Fibroblast of gingiva (primary cell): ENCODE measurements around the gene TAT.
"Not testable (repeated sequence)": the region's sequence is repeated elsewhere in the genome, so short reads cannot be mapped to it uniquely, and the experiment has no call there.

Experiments
- DNase-seq: peaks from one replicate; pipeline ENCODE4 v3.0.0-alpha.2; 2011; ENCODE audit warnings: low read depth

Gene TAT

DNA sequence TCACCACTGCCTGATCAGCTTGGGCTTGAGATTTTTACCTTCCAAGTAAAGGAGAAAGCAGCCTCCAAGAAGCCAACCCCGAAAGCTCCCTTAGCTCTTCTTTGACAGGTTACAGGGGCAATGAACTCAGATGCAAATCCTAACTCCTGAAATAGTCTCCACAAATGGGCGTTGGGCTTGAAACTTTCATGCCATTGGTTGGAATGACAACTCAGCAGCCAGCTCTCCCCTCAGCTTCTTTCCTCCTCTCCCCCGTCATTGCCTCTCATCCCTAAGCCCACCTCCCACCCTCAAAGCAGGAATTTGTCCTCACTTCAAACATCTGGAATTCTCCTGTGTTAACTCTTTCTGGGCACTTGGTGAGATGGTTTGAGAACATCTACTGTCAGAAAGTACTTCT lies at the start of gene TAT:
TSS of gene TAT (minus strand) at position 122 of the 400 bp plus-strand sequence. CDS start 677 bp downstream, outside the sequence.
- DNase-seq = no peak

DNA sequence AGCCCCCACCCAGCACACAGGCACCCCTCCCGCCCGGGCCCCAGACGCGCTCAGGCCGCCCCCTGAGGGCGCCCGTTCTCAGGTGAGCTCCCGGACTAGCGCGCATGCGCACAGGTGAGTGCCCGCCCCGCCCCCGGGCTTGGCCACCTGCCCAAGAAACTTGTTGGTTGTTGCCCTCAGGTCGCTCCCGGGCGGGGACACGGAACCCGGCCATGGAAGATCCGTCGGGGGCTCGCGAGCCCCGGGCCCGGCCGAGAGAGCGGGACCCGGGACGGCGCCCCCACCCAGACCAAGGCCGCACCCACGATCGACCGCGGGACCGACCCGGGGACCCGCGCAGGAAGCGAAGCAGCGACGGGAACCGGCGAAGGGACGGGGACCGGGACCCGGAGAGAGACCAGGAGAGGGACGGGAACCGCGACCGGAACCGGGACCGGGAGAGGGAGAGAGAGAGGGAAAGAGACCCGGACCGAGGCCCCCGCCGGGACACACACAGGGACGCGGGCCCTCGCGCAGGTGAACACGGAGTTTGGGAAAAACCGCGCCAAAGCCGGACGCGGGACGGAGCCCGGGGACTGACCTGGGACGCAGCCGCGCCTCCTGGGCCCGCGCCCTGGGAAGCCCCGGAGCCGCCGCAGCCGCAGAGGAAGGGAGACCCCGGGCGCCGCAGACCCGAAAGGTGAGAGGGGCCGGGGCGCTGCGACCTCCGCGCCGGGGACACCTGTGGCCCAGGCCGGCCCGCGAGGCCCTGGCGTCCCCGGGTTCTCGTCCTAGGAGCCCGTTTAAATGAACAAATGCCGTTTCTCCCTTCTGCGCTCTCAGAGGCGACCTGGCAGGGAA lies 49.3 kb upstream of the TAT start, which contains the start of gene MARVELD3:
TSS of gene MARVELD3 (plus strand) at position 167 of the 840 bp plus-strand sequence. CDS start at position 213, 46 bp downstream.
- DNase-seq = no peak

DNA sequence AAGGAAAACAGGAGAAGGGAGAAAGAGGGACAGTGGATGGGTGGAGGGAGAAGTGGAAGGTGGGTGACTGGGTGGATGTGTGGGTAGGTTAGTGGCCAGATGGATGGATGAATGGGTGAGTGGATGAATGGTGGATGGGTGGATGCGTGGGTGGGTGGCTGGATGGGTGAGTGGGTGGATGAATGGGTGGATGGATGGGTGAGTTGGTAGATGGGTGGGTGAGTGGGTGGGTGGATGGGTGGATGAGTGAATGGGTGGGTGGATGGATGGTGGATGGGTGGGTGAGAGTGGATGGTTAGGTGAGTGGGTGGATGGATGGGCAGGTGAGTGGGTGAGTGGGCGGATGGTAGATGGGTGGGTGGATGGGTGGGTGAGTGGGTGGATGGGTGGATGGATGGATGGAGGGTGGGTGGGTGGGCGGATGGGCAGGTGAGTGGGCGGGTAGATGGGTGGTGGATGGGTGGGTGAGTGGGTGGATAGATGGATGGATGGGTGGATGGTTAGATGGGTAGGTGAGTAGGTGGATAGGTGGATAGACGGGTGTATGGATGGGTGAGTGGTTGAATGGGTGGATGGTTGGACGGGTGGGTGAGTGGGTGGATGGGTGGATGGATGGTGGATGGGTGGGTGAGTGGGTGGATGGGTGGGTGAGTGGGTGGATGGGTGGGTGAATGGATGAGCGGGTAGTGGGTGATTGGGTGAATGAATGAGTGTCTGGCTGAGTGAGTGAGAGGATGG lies 48.4 kb upstream of the TAT start:
- DNase-seq = no peak

DNA sequence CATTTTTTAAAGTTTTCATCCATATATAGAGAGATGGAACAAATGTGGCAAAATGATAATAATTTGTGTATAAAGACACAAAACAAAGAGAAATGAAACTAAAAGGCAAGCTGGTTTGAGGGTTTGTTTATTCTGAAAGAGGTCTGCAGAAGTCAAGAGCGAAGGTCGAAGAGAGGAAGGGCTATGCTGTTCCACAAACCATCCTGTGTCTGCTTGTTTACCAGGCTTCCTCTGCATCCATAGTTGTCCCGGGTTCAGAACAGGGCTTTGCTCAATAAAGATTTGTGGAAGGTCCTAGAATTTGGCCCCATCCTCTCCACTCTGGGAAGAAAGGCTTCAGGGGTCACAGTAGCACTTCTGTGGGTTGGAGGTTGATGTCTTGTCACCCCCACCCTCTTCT lies 46.7 kb upstream of the TAT start:
- DNase-seq = no peak

DNA sequence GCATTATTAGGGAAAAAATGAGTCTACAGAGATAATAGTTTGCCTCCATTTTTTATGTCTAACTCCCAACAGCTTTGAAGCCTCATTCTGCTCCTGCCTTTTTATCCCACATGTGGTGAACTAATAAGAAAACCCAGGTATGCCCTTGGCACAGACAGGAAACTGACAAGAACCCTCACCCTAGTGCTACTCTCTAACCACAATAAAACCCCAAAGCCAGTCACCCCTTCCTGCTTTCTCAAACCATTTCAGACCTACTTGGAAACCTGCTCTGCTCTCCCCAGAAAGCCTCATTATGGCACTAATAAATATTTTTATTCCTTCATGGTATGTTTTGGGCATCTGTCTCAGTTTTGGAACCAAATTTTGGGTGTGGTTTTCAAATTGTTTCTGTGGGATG lies 45.2 kb upstream of the TAT start:
- no peak for DNase-seq

DNA sequence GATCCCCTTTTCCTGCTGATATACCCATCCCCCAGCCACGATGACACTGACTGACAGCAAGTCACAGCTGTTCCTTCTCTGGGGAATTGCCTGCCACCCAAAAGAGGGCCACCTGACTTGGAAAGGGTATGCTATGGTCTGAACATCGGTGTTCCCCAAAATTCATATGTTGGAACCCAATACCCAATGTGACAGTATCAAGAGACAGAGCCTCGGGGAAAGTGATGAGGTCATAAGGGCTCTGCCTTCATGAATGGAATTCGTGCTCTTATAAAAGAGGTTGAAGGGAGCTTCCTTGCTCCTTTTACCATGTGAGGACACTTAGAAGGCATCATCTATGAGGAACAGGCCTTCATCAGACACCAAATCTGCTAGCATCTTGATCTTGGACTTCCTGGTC lies 41.5 kb upstream of the TAT start:
- DNase-seq = no peak

DNA sequence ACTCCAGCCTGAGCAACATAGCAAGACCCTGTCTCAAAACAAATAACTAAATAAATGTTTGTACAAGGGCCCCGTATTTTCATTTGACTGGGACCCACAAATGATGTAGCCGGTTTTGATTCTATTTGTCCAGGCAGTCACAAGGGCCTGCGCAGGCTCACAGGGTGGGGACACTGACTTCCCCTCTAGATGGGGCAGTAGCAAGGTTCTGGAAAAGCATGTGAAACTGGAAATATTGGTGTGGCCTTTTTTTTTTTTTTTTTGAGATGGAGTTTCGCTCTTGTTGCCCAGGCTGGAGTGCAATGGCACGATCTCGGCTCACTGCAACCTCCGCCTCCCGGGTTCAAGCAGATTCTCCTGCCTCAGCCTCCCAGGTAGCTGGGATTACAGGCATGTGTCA lies 38.1 kb upstream of the TAT start:
- DNase-seq = not testable (repeated sequence)

DNA sequence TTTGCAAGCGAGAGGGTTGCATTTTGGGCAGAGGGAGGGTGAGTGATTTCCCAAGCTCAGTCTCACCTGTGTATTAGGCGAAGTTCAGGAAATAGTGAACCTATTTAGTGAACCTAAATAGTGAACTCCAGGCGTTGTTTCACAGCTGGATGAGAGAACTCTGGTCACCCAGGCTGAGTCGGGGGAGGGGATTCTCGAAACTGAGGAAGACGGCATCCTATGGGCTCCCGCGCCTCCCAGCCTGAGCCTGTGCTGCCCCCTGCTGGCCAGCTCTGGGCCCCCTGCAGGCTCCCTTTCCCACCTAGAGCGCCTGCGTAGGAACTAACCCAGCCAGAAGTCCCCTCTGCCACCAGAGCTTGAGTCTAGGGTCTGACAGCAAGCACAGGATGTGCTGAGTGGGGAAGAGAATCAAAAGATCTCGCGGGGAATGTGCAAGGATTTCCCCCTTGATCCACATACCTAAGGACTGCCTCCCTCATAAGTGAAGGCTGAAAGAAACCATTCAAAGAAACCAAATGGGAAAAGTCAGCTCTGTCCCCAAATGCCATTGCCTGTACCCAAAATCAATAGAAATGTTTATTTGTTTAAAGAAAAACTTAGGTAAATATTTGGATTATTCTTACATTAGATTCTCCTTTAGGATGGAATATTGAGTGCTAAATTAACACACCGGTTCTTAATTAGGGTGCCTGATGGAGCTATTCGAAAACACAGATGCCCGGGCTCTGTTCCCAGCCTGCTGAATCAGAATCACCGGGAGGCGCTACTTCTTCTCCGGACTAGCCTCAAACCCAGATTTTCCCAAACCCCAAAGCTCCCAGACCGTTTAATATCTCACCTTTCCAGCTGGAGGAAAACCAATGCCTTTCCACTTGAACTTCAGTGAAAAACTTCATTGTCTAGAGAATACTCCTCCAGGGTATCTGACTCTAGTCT lies 34.3 kb upstream of the TAT start:
- DNase-seq = peak; percentile 18

DNA sequence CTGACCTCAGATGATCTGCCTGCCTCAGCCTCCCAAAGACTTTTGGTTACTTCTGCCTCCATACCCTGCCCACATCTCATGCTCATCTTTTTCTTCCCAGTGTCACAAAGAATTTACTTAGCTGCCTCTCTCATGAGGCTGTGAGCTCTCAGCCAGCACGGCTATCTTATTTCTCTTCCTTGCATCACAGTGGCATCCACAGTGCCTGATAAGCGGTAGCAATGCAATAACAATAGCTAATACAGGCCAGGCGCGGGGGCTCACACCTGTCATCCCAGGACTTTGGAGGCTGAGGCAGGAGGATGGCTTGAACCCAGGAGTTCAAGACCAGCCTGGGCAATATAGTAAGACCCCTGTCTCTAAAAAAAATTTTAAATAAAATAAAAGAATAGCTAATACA lies 33.6 kb upstream of the TAT start:
- DNase-seq = no peak

DNA sequence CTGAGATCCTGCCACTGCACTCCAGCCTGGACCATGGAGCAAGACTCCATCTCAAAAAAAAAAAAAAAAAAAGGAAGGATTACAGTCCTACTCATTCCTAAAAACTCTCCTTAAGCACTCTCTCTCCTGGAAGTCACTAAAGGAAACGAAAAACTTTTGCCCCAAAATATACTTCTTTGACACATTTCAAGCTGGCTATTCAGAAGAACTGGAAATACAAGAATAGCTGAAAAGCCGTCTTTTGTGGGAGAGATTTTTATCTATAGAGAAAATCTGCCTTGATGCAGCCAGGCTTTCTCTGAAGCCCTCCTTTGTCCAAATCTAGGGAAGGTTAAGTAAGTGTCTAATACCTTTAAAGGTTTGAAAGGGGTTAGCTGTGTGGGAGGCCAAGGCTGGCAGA lies 32.2 kb upstream of the TAT start:
- DNase-seq = no peak

DNA sequence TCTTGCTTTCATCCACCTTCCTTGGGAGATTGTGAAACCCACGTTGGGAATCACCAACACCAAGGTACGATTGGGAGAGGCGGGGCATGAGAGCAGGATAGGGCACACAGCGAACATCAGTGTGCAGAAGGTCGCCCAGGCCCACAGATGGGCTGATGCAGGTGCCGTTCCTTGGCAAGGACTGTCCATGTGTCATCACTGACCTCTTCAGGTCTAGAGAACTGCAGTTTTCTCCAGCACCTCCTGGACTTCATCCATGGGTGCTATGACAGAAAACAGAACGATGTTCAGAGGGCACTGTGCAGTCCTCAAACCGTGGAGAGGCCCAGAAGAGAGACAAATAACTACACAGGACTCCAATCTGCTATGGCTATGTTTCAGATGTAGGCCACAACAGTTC lies 23.9 kb upstream of the TAT start:
- no peak for DNase-seq

DNA sequence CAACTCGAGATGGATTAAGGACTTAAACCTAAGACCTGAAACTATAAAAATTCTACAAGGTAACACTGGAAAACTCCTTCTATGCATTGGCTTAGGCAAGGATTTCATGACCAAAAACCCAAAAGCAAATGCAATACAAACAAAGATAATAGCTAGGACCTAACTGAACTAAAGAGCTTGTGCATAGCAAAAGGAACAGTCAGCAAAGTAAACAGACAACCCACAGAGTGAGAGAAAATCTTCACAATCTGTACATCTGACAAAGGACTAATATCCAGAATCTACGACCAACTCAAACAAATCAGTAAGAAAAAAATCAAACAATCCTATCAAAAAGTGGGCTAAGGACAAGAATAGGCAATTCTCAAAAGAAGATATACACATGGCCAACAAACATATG lies 21.5 kb upstream of the TAT start:
- DNase-seq = not testable (repeated sequence)

DNA sequence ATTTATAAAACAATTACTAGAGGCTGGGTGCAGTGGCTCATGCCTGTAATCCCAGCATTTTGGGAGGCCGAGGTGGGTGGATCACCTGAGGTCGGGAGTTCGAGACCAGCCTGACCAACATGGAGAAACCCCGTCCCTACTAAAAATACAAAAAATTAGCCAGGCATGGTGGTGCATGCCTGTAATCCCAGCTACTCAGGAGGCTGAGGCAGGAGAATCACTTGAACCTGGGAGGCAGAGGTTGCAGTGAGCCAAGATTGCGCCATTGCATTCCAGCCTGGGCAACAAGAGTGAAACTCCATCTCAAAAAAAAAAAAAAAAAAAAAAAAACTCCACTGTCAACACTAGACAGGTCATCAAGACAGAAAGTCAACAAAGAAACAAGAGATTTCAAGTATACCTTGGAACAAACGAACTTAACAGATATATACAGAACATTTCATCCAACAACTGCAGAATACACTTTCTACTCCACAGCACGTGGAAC lies 18.5 kb upstream of the TAT start:
- DNase-seq = not testable (repeated sequence)

DNA sequence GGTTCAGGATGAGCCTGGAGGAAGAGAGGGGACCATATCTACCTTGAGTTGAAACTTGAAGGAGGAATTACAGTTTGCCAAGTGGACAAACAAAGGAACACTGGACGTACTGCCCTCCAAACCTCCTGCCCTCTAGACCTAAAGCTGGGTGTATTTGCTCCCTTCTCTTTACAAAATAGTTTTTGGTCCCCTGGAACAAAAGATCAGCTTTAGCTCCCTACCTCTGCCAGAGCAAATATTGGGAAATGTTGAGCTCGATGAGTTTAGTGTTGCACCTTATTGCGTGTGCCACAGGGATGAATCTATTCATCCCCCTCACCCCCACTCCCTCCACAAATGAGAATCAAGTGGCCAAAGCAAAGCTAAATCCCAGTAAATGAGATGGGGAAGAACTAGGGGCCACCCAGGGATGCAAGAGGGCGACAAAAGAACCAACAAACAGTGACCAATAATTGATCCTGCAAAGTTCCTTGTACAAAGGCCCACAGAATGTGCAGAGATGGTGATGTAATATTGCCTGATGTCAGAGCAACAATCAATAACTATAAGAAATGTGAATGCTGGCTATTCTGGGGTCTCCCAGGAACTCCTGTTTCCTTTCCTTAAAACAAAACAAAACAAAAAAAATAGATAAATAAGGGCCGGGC lies 17.2 kb upstream of the TAT start:
- DNase-seq = no peak

DNA sequence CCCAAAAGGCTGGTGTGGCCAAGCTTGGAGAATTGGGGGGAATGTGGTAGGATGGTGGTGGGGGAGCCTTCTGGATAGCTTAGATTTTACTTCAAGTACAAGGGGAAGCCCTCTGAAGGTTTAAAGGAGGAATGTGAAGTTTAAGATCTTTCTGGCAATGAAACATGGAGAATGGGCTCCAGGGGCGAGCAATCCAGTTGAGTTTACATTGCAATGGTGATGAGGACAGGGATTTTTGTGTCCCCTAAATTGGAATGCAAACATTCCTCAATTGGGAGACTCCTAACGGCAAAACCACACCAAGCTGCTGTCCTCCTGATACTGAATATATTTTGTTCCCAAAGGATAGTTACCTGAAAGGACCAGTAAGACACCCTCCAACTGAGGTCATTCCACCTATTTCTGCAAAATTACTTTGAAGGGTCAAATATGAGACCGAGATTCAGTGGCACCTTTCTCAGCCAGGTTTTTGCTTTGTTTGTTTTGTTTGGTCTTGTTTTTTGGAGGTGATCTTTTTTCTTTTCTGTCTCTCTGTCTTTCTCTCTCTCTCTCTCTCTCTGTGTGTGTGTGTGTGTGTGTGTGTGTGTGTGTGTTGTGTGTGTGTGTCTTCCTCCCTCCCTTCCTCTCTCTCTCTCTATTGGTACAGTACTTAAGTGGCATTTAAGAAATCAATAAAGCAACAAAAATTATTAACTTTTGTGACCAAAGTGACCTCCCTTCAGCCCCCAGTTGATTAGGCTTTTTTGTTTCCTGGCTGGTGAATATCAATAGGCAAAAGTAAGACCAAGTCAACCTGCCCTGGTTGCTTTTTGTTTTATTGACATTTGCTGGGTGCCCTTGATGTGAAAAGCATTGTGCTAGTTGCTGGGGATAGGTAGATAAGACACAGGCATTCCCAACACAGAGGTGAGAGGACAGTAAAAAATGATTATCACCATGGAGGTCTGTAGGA lies 16.4 kb upstream of the TAT start:
- no peak for DNase-seq

DNA sequence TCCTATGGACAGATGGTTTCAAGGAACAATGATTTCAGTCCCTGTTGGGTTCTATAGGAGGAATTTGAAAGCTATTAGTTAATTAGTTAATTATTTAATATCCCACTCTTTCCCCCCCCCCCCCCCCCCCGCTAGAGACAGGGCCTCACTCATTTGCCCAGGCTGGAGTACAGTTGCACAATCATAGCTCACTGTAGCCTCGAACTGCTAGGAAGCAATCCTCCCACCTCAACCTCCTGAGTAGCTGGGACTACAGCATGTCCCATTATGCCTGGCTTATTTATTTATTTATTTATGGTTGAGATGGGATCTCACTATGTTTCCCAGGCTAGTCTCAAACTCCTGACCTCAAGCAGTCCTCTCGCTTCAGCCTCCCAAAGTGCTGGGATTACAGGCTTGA lies 15.0 kb upstream of the TAT start:
- DNase-seq = no peak

DNA sequence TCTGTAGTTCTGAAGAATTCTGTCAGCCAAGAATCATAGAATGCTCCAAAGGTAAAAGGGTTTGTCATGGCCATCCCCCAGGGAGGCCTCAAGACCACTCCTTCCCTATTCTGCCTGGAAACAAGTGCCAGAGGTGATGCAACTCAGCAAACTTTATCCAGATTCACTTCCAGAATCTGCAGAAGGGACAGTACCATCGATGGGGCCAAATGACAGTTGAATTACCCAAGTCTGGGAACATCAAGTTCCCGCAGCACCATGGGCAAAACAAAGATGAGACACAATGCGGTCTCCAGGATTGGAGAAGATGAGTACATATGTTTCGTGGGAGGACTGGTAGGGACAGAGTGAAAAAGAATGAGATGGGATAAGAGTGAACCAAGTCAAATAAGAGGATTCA lies 13.7 kb upstream of the TAT start:
- DNase-seq = no peak

DNA sequence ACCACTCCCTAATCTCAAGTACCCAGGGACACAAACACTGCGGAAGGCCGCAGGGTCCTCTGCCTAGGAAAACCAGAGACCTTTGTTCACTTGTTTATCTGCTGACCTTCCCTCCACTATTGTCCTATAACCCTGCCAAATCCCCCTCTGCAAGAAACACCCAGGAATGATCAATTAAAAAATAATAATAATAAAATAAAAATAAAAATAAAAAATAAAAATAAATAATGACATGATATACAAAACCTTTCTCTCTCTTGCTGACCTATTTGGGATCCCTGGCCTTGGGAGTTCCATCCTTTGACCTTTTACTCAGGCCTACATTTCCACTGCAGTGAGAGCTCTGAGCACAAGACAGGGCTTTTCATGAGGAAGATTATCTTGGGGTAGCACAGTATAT lies 13.2 kb upstream of the TAT start:
- not testable (repeated sequence) for DNase-seq

DNA sequence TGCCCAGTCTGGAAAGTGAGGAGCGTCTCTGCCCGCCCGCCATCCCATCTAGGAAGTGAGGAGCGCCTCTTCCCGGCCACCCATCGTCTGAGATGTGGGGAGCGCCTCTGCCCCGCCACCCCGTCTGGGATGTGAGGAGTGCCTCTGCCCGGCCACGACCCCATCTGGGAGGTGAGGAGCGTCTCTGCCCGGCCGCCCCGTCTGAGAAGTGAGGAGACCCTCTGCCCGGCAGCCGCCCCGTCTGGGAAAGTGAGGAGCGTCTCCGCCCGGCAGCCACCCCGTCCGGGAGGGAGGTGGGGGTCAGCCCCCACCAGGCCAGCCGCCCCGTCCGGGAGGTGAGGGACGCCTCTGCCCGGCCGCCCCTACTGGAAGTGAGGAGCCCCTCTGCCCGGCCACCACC lies 12.4 kb upstream of the TAT start:
- not testable (repeated sequence) for DNase-seq

DNA sequence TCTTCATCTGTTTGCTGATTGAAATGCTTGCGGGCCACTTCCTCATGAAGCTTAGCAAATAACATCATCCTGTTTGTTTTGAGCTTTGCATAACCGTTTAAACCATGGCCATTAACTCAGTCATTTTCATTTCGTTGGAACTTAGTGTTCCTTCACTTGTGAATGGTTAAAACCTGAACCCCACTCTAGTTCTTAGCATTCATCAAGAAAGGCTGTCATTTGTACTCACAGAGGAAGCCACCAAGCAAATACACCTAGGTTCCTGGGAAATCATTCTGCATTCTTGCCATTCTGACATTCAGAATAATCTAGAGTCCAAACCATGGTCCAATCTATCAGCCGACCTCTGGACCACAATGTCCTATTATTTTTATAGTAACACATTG lies 8.4 kb upstream of the TAT start:
- DNase-seq = no peak
